Measurements from ENCODE around the gene C10orf90.

Gene C10orf90

DNA sequence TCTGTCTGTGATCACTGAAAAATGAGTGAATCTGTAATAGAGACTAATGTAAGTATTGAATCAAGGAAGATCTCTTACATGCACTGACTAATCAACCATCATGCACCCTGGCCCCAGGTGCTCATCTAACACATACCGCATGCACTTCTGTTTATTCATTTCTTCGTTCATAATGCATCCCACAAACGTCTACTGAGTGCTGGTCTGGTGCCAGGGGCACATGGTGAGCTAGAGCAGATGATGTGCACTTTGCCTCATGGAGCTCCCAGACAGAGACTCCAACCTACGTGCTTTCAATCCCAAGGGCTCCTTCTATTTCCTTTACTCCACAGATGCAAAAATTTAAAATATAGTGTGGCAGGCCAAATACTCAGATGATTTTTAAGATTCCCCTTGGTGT, 10.7 kb downstream of the C10orf90 start:
- Histone ChIP-seq H3K4me3 (IDR thresholded peaks at IDR 0.05; ENCODE audit: insufficient read depth, low read depth, low read length) (no peak overlapping the region), H3K4me2 (no peak overlapping the region), H3K27me3 (ENCODE audit: insufficient read depth, low read depth) (no peaks in the 10 kb centered on the region), H4K20me1 (ENCODE audit: insufficient read depth) (no peaks in the 10 kb centered on the region), H3K79me2 (ENCODE audit: insufficient read depth, low read depth) (no peaks in the 10 kb centered on the region), H2AFZ (ENCODE audit: low read depth) (no peak overlapping the region), H3K36me3 (ENCODE audit: insufficient read depth) (no peaks in the 10 kb centered on the region), H3K27ac (no peak overlapping the region), H3K9ac (no peak overlapping the region), H3K4me1 (ENCODE audit: low read depth, poor library complexity, severe bottlenecking) (no peaks in the 10 kb centered on the region)
- TF ChIP-seq, protein P1, sequence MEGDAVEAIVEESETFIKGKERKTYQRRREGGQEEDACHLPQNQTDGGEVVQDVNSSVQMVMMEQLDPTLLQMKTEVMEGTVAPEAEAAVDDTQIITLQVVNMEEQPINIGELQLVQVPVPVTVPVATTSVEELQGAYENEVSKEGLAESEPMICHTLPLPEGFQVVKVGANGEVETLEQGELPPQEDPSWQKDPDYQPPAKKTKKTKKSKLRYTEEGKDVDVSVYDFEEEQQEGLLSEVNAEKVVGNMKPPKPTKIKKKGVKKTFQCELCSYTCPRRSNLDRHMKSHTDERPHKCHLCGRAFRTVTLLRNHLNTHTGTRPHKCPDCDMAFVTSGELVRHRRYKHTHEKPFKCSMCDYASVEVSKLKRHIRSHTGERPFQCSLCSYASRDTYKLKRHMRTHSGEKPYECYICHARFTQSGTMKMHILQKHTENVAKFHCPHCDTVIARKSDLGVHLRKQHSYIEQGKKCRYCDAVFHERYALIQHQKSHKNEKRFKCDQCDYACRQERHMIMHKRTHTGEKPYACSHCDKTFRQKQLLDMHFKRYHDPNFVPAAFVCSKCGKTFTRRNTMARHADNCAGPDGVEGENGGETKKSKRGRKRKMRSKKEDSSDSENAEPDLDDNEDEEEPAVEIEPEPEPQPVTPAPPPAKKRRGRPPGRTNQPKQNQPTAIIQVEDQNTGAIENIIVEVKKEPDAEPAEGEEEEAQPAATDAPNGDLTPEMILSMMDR (conservative IDR thresholded peaks at IDR 0.05; ENCODE audit: low read depth, low read length), result no peak

DNA sequence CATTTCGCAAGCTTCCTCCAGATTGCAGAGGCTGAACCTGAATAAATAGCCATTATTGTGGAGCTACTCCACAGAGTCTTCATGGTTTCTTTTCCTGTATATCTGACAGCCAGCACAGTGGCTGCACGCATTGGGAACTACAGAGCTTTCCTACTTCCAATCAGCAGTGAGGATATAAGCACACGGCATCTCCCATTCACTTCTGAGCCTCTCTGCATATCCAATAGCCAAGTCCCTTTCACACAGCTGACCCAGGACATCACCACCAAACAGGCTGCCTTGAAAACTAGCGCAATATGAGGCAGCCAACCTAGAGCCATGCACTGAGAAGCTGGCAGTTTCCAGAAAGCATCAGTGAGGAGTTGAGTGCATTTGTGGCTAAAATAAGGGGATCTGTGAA, 11.6 kb downstream of the C10orf90 start:
- Histone ChIP-seq H3K9ac (no peak overlapping the region), H3K79me2 (ENCODE audit: insufficient read depth, low read depth) (no peaks in the 10 kb centered on the region), H3K36me3 (ENCODE audit: insufficient read depth) (no peaks in the 10 kb centered on the region), H4K20me1 (ENCODE audit: insufficient read depth) (no peaks in the 10 kb centered on the region), H3K27me3 (ENCODE audit: insufficient read depth, low read depth) (no peaks in the 10 kb centered on the region), H3K4me2 (no peak overlapping the region), H3K4me3 (IDR thresholded peaks at IDR 0.05; ENCODE audit: insufficient read depth, low read depth, low read length) (no peak overlapping the region), H2AFZ (ENCODE audit: low read depth) (no peak overlapping the region), H3K27ac (no peak overlapping the region), H3K4me1 (ENCODE audit: low read depth, poor library complexity, severe bottlenecking) (no peaks in the 10 kb centered on the region)
- TF ChIP-seq, protein P1 (conservative IDR thresholded peaks at IDR 0.05; ENCODE audit: low read depth, low read length), result no peak

DNA sequence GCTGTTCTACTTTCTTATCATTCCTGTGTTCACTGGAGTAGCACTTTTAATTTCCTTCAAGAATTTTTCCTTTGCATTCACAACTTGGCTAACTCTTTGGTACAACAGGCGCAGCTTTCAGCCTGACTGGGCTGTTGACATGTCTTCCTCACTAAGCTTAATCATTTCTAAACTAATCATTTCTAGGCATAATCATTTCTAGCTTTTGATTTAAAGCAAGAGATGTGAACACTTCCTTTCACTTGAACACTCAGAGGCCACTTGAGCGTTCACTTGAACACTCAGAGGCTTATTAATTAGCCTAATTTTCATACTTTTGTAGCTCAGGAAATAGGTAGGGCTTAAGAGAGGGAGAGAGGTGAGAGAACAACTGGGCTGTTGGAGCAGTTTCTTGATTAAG, 15.9 kb downstream of the C10orf90 start:
- H3K4me2 ChIP-seq, result no peak overlapping the region
- H2AFZ ChIP-seq (ENCODE audit: low read depth), result no peak overlapping the region
- no peak overlapping the region for H3K4me3 ChIP-seq (IDR thresholded peaks at IDR 0.05; ENCODE audit: insufficient read depth, low read depth, low read length)
- H4K20me1 ChIP-seq (ENCODE audit: insufficient read depth), result no peaks in the 10 kb centered on the region
- no peak overlapping the region for H3K27ac ChIP-seq
- no peaks in the 10 kb centered on the region for H3K27me3 ChIP-seq (ENCODE audit: insufficient read depth, low read depth)
- no peak overlapping the region for H3K9ac ChIP-seq
- TF ChIP-seq, protein P1 (conservative IDR thresholded peaks at IDR 0.05; ENCODE audit: low read depth, low read length), result no peak
- no peaks in the 10 kb centered on the region for H3K36me3 ChIP-seq (ENCODE audit: insufficient read depth)
- H3K79me2 ChIP-seq (ENCODE audit: insufficient read depth, low read depth), result no peaks in the 10 kb centered on the region
- no peaks in the 10 kb centered on the region for H3K4me1 ChIP-seq (ENCODE audit: low read depth, poor library complexity, severe bottlenecking)

DNA sequence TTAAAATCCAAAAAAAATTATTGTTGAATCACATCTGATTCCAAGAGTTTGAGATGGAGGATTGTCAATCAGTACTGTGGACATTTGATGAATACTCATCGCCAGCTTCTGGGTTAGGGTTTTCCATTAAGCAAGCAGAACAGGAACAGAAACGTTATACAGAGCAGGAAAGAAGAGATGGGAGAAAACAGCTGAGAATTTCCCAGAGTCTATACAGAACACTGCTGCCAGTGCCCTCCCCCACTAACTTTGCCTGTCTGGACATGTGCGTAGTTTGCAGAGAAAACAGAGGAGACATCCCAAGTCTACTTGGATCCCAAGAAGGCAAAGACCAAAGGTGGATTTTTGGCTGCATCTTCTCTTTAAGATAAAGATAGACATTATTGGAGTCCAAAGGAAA, 19.0 kb downstream of the C10orf90 start:
- Histone ChIP-seq H3K4me2 (no peak overlapping the region), H3K36me3 (ENCODE audit: insufficient read depth) (no peaks in the 10 kb centered on the region), H2AFZ (ENCODE audit: low read depth) (no peak overlapping the region), H4K20me1 (ENCODE audit: insufficient read depth) (no peaks in the 10 kb centered on the region), H3K27ac (no peak overlapping the region), H3K4me3 (IDR thresholded peaks at IDR 0.05; ENCODE audit: insufficient read depth, low read depth, low read length) (no peak overlapping the region), H3K9ac (no peak overlapping the region), H3K4me1 (ENCODE audit: low read depth, poor library complexity, severe bottlenecking) (no peaks in the 10 kb centered on the region), H3K27me3 (ENCODE audit: insufficient read depth, low read depth) (no peaks in the 10 kb centered on the region), H3K79me2 (ENCODE audit: insufficient read depth, low read depth) (no peaks in the 10 kb centered on the region)
- TF ChIP-seq, protein P1 (conservative IDR thresholded peaks at IDR 0.05; ENCODE audit: low read depth, low read length), result no peak

All from KMS-11 (cell line).